ENCODE results near the gene PAPSS2.
"Not testable (repeated sequence)": the region's sequence is repeated elsewhere in the genome, so short reads cannot be mapped to it uniquely, and the experiment has no call there.

DNA sequence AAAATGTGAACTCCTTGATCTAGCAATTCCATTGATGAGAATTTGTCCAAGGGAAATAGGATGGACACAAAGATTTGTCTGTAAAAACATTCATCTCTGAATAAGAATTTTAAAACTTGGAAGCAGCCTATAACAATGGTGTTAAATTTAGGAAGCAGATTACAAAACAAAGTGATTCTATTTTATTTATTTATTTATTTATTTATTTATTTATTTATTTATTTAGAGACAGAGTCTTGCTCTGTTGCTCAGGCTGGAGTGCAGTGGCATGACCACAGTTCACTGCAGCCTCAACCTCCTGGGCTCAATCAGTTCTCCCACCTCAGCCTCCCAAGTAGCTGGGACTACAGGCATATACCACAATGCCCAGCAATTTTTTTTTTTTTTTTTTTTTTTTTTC lies 38.2 kb upstream of the PAPSS2 start:
- TF ChIP-seq, protein P1, sequence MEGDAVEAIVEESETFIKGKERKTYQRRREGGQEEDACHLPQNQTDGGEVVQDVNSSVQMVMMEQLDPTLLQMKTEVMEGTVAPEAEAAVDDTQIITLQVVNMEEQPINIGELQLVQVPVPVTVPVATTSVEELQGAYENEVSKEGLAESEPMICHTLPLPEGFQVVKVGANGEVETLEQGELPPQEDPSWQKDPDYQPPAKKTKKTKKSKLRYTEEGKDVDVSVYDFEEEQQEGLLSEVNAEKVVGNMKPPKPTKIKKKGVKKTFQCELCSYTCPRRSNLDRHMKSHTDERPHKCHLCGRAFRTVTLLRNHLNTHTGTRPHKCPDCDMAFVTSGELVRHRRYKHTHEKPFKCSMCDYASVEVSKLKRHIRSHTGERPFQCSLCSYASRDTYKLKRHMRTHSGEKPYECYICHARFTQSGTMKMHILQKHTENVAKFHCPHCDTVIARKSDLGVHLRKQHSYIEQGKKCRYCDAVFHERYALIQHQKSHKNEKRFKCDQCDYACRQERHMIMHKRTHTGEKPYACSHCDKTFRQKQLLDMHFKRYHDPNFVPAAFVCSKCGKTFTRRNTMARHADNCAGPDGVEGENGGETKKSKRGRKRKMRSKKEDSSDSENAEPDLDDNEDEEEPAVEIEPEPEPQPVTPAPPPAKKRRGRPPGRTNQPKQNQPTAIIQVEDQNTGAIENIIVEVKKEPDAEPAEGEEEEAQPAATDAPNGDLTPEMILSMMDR (IDR thresholded peaks at IDR 0.05), result not testable (repeated sequence)
- TF ChIP-seq POLR2A (IDR thresholded peaks at IDR 0.05), result not testable (repeated sequence)
